Prostate gland (tissue), 2 donors: ENCODE measurements around the gene EID2.

Experiments used
- CTCF ChIP-seq, 4 experiments: fragments of 200-600 bp in 2 of 4; fragments of 450-650 bp in 2 of 4; sonication (generic) in 2 of 4; IDR thresholded peaks; 1 replicate in 3 of 4; 2 replicates in 1 of 4; pipeline ENCODE4 v1.5.1; 2016 to 2019; ENCODE audit warnings: antibody characterized with exemption in 4 of 4, mild to moderate bottlenecking in 2 of 4, moderate library complexity in 2 of 4
- POLR2A ChIP-seq: fragments of 450-650 bp; IDR thresholded peaks from one replicate; pipeline ENCODE4 v1.6.1; 2016; ENCODE audit warnings: antibody characterized with exemption, mild to moderate bottlenecking
- POLR2AphosphoS5 ChIP-seq: sonication (generic); formaldehyde crosslinking; IDR thresholded peaks from one replicate; pipeline ENCODE4 v1.6.1; 2017; ENCODE audit warnings: antibody characterized with exemption

- no peak for TF ChIP-seq POLR2A
- TF ChIP-seq CTCF (IDR thresholded peaks at IDR 0.05), result no peak
- TF ChIP-seq POLR2AphosphoS5, result no peak
These were observed 31.3 kb downstream of the EID2 start for GRCh38 chr19:39508629-39509028.
